Stimulated activated CD8-positive, alpha-beta memory T cell treated with anti-CD3 and anti-CD28 coated beads, Interleukin-7, amount 100 ng/mL, for 24 hours (primary cell): ENCODE measurements around the gene MPP7.

Source experiments
- DNase-seq: peaks from one replicate; pipeline ENCODE4 v3.0.0-alpha.2; 2020; ENCODE audit warnings: low read depth

The MPP7 gene

DNA sequence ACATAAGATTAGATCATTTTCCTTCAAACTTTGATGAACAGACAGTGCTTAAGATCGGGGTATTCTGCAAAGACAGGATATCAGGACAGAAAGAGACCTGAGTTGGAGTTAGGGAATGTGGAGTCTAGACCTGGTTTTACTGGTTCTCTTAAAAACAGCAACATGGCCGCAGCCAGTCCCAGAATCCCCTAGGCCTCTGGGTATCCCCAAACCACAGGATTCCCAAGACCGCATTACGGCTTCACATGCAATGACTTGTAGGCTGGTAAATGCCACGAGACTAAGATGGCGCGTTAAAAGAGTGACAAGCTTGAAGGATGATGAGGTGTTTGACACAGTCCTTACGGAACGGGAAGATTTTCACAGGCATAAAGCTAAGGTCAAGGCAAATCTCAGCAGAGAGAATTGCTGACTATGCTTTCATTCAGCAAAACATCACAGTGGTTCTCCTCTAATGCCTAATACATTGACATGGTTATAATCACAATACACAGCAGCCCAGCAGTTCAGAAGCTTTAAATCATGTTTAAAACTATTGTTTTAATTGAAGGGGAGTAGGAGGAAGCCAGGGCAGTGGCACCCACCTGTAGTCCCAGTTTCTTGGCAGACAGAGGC, 32.9 kb downstream of the MPP7 start:
- DNase-seq = no peak

DNA sequence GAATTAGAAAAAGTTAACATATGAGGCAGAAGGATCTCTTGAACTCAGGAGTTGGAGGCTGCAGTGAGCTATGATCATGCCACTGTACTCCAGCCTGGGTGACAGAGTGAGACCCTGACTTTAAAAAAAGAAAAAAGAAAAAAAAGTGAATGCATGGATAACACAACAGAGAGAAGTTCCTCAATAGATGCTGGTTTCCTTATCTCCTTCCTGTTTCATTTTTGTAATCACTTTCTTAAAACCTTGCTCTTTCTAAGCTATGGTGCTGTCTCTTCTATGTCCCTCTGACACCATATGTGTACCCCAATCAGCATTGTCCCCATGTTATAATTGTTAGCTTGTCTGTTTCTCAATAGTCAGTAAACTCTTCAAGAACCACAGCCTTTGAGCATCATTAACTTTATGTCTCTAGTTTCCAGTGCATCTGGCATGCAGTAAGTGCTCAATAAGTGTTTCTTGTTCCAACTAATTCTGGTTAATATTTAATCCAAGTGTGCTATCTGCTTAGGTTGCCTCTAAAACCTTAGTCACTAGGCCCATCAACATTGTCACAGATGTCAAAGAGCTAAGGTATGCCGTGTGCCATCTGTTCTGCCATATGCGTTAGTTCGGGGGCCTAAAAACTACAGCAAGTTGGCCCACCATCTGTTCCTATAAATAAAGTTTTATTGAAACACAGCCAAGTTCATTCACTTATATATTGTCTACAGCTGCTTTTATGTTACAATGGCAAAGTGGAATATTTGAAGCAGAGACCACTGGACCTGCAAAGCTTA, 36.2 kb downstream of the MPP7 start:
- no peak for DNase-seq

DNA sequence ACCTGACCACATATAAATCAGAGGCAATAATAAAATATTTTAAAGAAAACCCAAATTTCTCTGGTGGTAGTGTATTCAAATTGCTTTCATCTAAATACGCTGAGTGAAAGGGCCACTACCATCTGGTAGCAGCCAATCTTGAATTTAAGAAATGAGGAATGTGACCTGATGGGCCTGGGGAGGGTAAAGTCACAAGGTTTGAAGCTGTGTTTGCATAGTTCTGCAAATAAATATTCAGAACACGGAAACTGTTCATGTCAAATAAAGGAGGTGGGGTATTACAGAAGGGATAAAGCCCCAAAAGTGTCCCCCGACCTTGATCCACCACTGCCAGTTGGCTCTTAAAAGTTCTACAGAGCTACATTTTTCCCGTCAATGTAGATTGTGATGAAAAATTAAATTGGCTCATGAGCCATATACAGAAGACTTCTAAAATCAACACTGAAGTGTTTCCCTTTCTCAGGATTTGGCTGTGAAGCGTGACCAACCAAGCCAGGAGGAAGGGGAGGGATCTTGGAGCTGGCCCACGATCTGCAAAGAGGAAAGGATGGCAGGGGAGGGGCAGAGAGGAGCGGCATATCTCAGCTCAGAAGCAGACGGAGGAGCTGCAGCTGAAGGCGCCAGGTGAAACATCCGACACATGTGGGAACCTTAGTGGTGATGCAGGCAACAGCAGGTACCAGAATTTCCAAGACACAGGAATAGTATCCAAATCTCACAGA, 39.6 kb downstream of the MPP7 start:
- no peak for DNase-seq

DNA sequence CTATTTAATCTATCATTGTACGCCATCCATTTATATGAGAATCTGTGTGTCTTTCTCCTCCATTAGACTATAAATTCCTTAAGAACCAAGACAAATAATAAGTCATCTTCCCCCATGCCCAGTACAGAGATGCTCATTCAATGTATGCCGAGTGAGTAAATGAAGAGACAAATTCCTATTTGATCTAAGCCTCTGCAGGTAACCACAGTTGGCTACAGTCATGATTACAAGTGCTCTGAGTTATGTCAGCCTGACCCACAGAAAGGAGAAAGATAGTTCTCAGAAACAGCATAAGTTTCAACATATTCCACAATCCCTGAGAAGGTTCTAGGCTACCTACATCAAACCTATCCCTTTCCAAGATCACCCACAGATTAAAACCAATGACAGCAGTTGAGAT, 46.1 kb downstream of the MPP7 start:
- DNase-seq = no peak

DNA sequence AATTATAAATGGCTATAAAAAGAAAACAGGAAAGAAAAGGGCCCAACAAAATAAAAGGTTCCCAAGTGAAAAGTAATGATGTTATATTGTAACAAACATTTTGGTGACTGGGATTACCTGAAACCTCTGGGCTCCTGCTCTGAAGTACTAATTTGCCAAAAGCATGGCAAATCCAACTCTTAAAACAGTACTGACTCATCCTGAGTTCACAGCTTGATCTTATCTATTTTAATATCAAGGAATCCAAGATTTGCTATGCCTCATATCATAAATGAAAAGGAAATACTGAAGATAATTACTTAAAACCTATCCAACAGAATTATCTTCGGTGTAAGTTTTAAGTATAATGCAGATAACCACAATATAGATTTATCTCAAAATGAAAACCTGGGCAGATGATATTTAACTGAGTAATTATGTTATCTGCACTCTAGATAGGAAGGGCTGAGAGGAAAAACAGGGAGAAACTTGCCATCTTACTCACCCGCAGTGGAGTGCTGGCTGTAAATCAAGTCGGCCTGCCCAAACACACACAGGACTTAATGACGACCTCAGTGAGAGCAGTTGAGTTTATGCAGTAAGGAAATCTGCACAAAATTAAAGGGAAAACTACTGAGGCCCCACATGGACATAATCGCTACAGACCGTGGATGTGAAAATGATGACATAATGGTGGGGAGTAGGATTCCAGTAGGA, 48.4 kb downstream of the MPP7 start:
- no peak for DNase-seq

DNA sequence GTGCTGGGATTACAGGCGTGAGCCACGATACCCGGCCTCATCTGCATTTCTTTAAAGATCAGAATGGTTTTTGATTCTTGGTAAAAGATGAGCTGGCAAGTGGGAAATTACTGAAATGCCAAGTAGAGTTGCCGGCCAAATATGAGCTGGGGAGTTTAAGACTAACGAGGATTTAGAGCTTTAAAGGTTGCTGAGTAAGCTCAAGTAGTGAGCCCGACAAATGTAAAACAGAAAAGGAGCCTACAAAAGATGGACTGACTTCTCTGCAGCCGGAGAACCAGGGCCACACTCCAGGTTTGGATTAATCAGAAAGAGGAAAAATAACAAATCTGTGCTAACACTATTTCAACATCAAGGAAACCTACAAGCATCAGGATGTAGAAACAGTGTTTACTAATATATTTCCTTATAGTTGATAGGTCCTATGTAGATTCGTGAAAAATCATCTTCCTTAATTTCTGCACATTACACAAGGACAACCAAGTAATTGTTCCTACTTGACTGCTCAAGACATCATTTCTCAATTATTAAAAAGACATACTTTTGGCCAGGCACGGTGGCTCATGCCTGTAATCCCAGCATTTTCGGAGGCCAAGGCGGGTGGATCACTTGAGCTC, 49.6 kb downstream of the MPP7 start:
- DNase-seq = no peak
